IMR-90 (cell line): Measurements from ENCODE around the gene SP140L. TPM values are rescaled to one million over a fixed set of nuclear protein-coding genes. Genes with fewer than 3 reads are reported as not detected.

ENCODE experiments used
- ATAC-seq: fragments of 200-7000 bp; cut with Tn5 transposase; 2 replicates; pipeline ENCODE4 v1.9.1; 2020; ENCODE audit warnings: low read depth, mild to moderate bottlenecking, moderate library complexity
- BruUV-seq: library from RNA; stranded (reverse); fragments of 400-500 nt; replicated peaks from 2 replicates; lab custom pipeline; 2021; lab: Mats Ljungman, UMichigan
- CTCF ChIA-PET: fragments of 300-600 bp; formaldehyde crosslinking; extraction: SDS; loops from one replicate; lab custom pipeline; 2021; ENCODE audit warnings: antibody characterized with exemption; lab: Yijun Ruan, JAX
- POLR2A ChIA-PET: fragments of 300-600 bp; sonication (Branson Sonifier 250); formaldehyde crosslinking; loops from one replicate; lab custom pipeline; 2022; ENCODE audit warnings: antibody characterized with exemption; ENCODE audit not compliant: unreplicated experiment; lab: Charles Lee
- DNase-seq: peaks from one replicate; pipeline ENCODE4 v3.0.0; 2013
- H2AFZ ChIP-seq: replicated peaks from 2 replicates; pipeline ENCODE3; 2013; ENCODE audit warnings: low read length, mild to moderate bottlenecking; ENCODE audit not compliant: poor library complexity
- H2AK5ac ChIP-seq: 2 replicates; pipeline ENCODE4 v1.6.1; 2013; ENCODE audit warnings: low read depth, low read length, inconsistent platforms
- H2AK9ac ChIP-seq: replicated peaks from 2 replicates; pipeline ENCODE3; 2013; ENCODE audit warnings: mild to moderate bottlenecking, low read depth, low read length, moderate library complexity; ENCODE audit not compliant: poor library complexity
- H2BK120ac ChIP-seq: 2 replicates; pipeline ENCODE4 v1.6.1; 2013; ENCODE audit warnings: low read depth, low read length, inconsistent platforms
- H2BK15ac ChIP-seq: 3 replicates; pipeline ENCODE4 v1.6.1; 2013; ENCODE audit warnings: low read depth, low read length, inconsistent platforms
- H2BK20ac ChIP-seq: 2 replicates; pipeline ENCODE4 v1.6.1; 2013; ENCODE audit warnings: low read depth, mild to moderate bottlenecking, inconsistent platforms, low read length, moderate library complexity
- H2BK5ac ChIP-seq: 2 replicates; pipeline ENCODE4 v1.6.1; 2013; ENCODE audit warnings: mild to moderate bottlenecking, low read depth, low read length, inconsistent platforms; ENCODE audit not compliant: poor library complexity, severe bottlenecking
- H3K14ac ChIP-seq: replicated peaks from 2 replicates; pipeline ENCODE4 v1.6.1; 2013; ENCODE audit warnings: low read depth, low read length, inconsistent platforms
- H3K18ac ChIP-seq: 2 replicates; pipeline ENCODE4 v1.6.1; 2013; ENCODE audit warnings: low read depth, low read length, control low read depth
- H3K23ac ChIP-seq: 2 replicates; pipeline ENCODE4 v1.6.1; 2013; ENCODE audit warnings: low read depth, low read length, inconsistent platforms
- H3K27ac ChIP-seq: 2 replicates; pipeline ENCODE4 v1.5.1; 2013; ENCODE audit warnings: mild to moderate bottlenecking, control low read depth, low read length; ENCODE audit not compliant: insufficient read depth
- H3K27me3 ChIP-seq: 2 replicates; pipeline ENCODE4 v1.6.1; 2013; ENCODE audit warnings: low read length; ENCODE audit not compliant: control insufficient read depth, insufficient read depth
- H3K36me3 ChIP-seq: 2 replicates; pipeline ENCODE4 v1.6.1; 2013; ENCODE audit warnings: low read length, mixed read lengths; ENCODE audit not compliant: control insufficient read depth, insufficient read depth
- H3K4ac ChIP-seq: 2 replicates; pipeline ENCODE4 v1.6.1; 2013; ENCODE audit warnings: low read depth, low read length, inconsistent platforms
- H3K4me1 ChIP-seq: 2 replicates; pipeline ENCODE4 v1.6.1; 2013; ENCODE audit warnings: low read length, mixed read lengths; ENCODE audit not compliant: control insufficient read depth, insufficient read depth
- H3K4me2 ChIP-seq: 2 replicates; pipeline ENCODE4 v1.6.1; 2013; ENCODE audit warnings: low read depth, mild to moderate bottlenecking, control low read depth, low read length, moderate library complexity
- H3K4me3 ChIP-seq: 2 replicates; pipeline ENCODE4 v1.5.1; 2013; ENCODE audit warnings: low read depth, mild to moderate bottlenecking, control low read depth, low read length, moderate library complexity; ENCODE audit not compliant: insufficient read depth
- H3K56ac ChIP-seq: 2 replicates; pipeline ENCODE4 v1.6.1; 2013; ENCODE audit warnings: low read length, inconsistent platforms; ENCODE audit not compliant: insufficient read depth; ENCODE audit errors: extremely low read depth
- H3K79me1 ChIP-seq, 2 experiments: 2 replicates each; pipeline ENCODE4 v1.6.1; 2013; ENCODE audit warnings: low read length in 2 of 2, inconsistent platforms in 1 of 2, low read depth in 1 of 2
- H3K9ac ChIP-seq: 2 replicates; pipeline ENCODE4 v1.6.1; 2013; ENCODE audit warnings: low read depth, low read length, control low read depth
- H3K9me1 ChIP-seq: 2 replicates; pipeline ENCODE4 v1.6.1; 2013; ENCODE audit warnings: low read length, inconsistent platforms; ENCODE audit not compliant: insufficient read depth
- H3K9me3 ChIP-seq: 2 replicates; pipeline ENCODE4 v1.6.1; 2013; ENCODE audit warnings: low read length; ENCODE audit not compliant: control insufficient read depth, insufficient read depth
- H4K20me1 ChIP-seq: 2 replicates; pipeline ENCODE4 v1.6.1; 2013; ENCODE audit warnings: low read length, inconsistent platforms; ENCODE audit not compliant: insufficient read depth
- H4K5ac ChIP-seq: 2 replicates; pipeline ENCODE4 v1.6.1; 2013; ENCODE audit warnings: mild to moderate bottlenecking, low read depth, low read length, control low read depth
- H4K8ac ChIP-seq, 2 experiments: 2 replicates each; pipeline ENCODE4 v1.6.1; 2013; ENCODE audit warnings: low read depth in 2 of 2, low read length in 2 of 2, control low read depth in 1 of 2, inconsistent platforms in 1 of 2
- H4K91ac ChIP-seq: 2 replicates; pipeline ENCODE4 v1.6.1; 2013; ENCODE audit warnings: low read depth, low read length, inconsistent platforms; ENCODE audit not compliant: insufficient read depth
- BHLHE40 ChIP-seq: fragments of 150-350 bp; IDR thresholded peaks from 2 replicates; pipeline ENCODE4 v1.6.1; 2016; ENCODE audit warnings: mild to moderate bottlenecking, low read depth, low read length
- CEBPB ChIP-seq: IDR thresholded peaks from 2 replicates; pipeline ENCODE4 v1.6.1; 2012; ENCODE audit warnings: low read depth, low read length, improper control_type of control experiment
- CHD1 ChIP-seq: IDR thresholded peaks from 2 replicates; pipeline ENCODE4 v1.6.1; 2012; ENCODE audit warnings: low read depth, low read length, improper control_type of control experiment
- FOS ChIP-seq: fragments of 150-350 bp; IDR thresholded peaks from 2 replicates; pipeline ENCODE4 v1.6.1; 2016; ENCODE audit warnings: low read depth, low read length
- MAFK ChIP-seq: IDR thresholded peaks from 2 replicates; pipeline ENCODE4 v1.6.1; 2012; ENCODE audit warnings: low read depth, low read length, improper control_type of control experiment
- MAZ ChIP-seq: IDR thresholded peaks from 2 replicates; pipeline ENCODE4 v1.6.1; 2012; ENCODE audit warnings: low read depth, mild to moderate bottlenecking, low read length, improper control_type of control experiment, moderate library complexity, borderline replicate concordance
- MXI1 ChIP-seq: IDR thresholded peaks from 2 replicates; pipeline ENCODE4 v1.6.1; 2012; ENCODE audit warnings: low read depth, mild to moderate bottlenecking, low read length, moderate library complexity, borderline replicate concordance
- NFE2L2 ChIP-seq: fragments of 150-350 bp; IDR thresholded peaks from 2 replicates; pipeline ENCODE4 v1.6.1; 2016; ENCODE audit warnings: low read depth, mild to moderate bottlenecking, low read length
- POLR2A ChIP-seq: IDR thresholded peaks from 2 replicates; pipeline ENCODE4 v1.6.1; 2012; ENCODE audit warnings: mild to moderate bottlenecking, low read depth, low read length
- RAD21 ChIP-seq: IDR thresholded peaks from 2 replicates; pipeline ENCODE4 v1.6.1; 2012; ENCODE audit warnings: low read length, improper control_type of control experiment
- RCOR1 ChIP-seq: IDR thresholded peaks from 2 replicates; pipeline ENCODE4 v1.6.1; 2012; ENCODE audit warnings: mild to moderate bottlenecking, low read length, improper control_type of control experiment; ENCODE audit not compliant: insufficient replicate concordance
- RFX5 ChIP-seq: IDR thresholded peaks from 2 replicates; pipeline ENCODE4 v1.8.0; 2012; ENCODE audit warnings: low read depth, mild to moderate bottlenecking, low read length, moderate library complexity
- SMC3 ChIP-seq: fragments of 150-350 bp; IDR thresholded peaks from 2 replicates; pipeline ENCODE4 v1.6.1; 2016; ENCODE audit warnings: low read depth, mild to moderate bottlenecking, antibody characterized with exemption, low read length, moderate library complexity
- WGBS, 2 experiments: methylation state at CpG; one replicate each; pipeline versions ENCODE4 v1.1.5 to v1.1.7; 2013; ENCODE audit warnings: missing lambda C conversion rate in 2 of 2; ENCODE audit not compliant: insufficient read length in 1 of 2; ENCODE audit errors: extremely low coverage in 2 of 2; 5-methylcytosine and 5-hydroxymethylcytosine counted together
- dilution Hi-C: fragments of 300-500 bp; cut with HindIII; formaldehyde crosslinking; loops from one replicate; pipeline ENCODE4 v1.14.3; 2018; ENCODE audit warnings: low sequenced_read_pairs; ENCODE audit not compliant: unreplicated experiment
- in situ Hi-C: fragments of 300-500 bp; cut with MboI; formaldehyde crosslinking; loops from 3 replicates; pipeline ENCODE4 v1.14.3; 2019; ENCODE audit warnings: low sequenced_read_pairs, inconsistent platforms, mixed read lengths
- intact Hi-C: fragments of 100-400 bp; cut with micrococcal nuclease; formaldehyde crosslinking; loops from 2 replicates; pipeline ENCODE4 v1.10.0; 2022
- polyA plus RNA-seq, 3 experiments: library from polyadenylated mRNA; depleted of rRNA; stranded (reverse); fragments of >200 nt; gene quantifications; 2 replicates each; pipeline ENCODE4 v1.2.3, GENCODE V29; 2012; ENCODE audit warnings: low replicate concordance in 1 of 3
- total RNA-seq: library from RNA; depleted of rRNA; stranded (reverse); fragments of >200 nt; gene quantifications from 2 replicates; pipeline ENCODE4 v1.2.3, GENCODE V29; 2012
- TF ChIP-seq, protein P1 (sequence below): fragments of 150-350 bp; IDR thresholded peaks from 2 replicates; pipeline ENCODE4 v1.6.1; 2016; ENCODE audit warnings: low read depth, mild to moderate bottlenecking, low read length, moderate library complexity, borderline replicate concordance
- TF ChIP-seq, protein P2 (sequence below): fragments of 150-350 bp; IDR thresholded peaks from 2 replicates; pipeline ENCODE4 v1.6.1; 2017; ENCODE audit warnings: mild to moderate bottlenecking, antibody characterized with exemption, low read length, low read depth

Gene SP140L
- total and polyA plus RNA-seq, 2 of the 4 experiments (the other 2 are of a cell fraction), result 5.4 to 11.2 TPM

DNA sequence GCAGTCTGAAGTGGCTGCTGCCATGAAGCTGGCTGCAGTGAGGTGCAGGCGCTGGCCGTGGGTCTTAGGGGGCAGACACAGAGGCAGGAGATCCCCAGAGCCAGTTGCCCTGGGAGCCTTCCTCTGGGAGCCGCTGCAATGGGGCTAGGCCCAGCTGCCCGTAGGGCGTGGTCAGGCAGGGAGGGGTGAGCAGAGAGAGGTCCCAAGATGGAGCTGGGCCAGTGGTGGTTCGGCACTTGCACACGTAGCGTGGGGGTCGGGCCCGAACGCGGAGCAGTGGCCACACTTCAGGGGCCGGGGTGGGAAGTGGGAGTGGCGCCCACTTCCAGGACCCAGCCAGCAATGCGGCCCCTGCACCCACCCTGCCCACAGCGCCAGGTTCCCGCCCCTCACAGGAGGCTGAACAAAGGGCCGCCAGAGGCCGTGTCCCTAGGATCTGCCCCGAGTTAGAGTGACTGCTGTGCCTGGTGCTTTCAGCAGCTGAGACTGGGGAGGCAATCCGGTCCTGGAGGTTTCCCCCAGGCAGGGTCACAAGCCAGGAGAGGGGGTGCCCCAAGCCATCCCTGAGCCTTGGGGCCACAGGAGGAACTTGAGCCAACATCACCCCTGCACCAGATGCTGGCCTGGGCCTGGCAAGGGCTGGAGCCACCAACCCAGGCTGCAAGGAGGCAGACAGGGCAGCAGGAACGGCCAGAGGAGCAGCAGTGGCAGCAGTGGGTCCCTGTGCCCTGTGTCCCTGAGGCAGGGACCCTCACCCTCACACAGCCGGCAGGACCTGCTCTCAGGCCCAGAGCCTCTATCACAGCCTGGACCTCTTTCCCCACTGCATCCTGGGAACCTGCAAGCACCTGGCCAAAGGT lies 21.3 kb upstream of the SP140L start (continued):
- no peak for TF ChIP-seq MAFK

DNA sequence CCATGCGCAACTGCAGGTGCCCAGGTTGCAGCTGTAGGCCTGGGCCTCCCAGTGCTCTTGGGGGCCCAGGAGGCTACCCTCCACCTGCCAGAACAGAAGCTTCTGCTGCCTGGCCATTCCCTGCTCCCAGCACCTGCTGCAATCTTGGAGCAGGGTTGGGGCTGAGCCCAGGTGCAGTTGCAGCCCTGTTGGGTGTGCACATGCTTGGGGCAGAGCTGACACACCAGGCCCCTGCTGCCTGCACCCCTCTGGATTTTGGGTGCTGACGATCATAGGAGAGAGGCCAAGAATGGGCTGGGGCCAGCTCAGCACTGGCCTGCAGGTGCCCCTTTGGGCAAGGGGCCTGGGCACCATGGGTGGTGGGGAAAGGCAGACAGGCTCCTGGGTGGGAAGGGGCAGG lies 20.5 kb upstream of the SP140L start:
- intact Hi-C loops (no loop called here), dilution Hi-C loops (no loop called here), in situ Hi-C loops (no loop called here)
- Histone ChIP-seq H3K4me3 (no peak overlapping the region), H2AK5ac (no peak overlapping the region), H2BK120ac (no peak overlapping the region), H3K56ac (no peak overlapping the region), H3K4ac (no peak overlapping the region), H2AFZ (no peak overlapping the region), H2BK15ac (no peak overlapping the region), H3K79me1 (no peaks in the 10 kb centered on the region), H4K8ac (no peak overlapping the region), H4K20me1 (no peaks in the 10 kb centered on the region), H3K36me3 (no peaks in the 10 kb centered on the region), H3K23ac (no peak overlapping the region), H2AK9ac (no peak overlapping the region), H3K9me3 (no peaks in the 10 kb centered on the region), H3K18ac (no peak overlapping the region), H4K91ac (no peak overlapping the region), H3K14ac (no peak overlapping the region), H2BK20ac (no peak overlapping the region), H4K5ac (no peak overlapping the region), H3K9me1 (peaks cover 2% of the 10 kb centered on the region; the same call in 1 of the 2 replicates), H2BK5ac (no peak overlapping the region), H3K9ac (no peak overlapping the region), H3K4me2 (no peak overlapping the region), H3K27ac (no peak overlapping the region), H3K27me3 (no peaks in the 10 kb centered on the region), H3K4me1 (peaks cover 2% of the 10 kb centered on the region; the same call in 1 of the 2 replicates)
- no peak for ATAC-seq
- ChIA-PET POLR2A (no interaction called here), CTCF (no interaction called here)
- no CpG with 5 or more reads among the region's 2 CpGs for WGBS, 2 experiments
- DNase-seq, result no peak
- BruUV-seq, result no TSS peak
- TF ChIP-seq RAD21 (no peak), CEBPB (no peak), MAZ (no peak), POLR2A (no peak), MAFK (no peak), BHLHE40 (no peak), MXI1 (no peak), RCOR1 (no peak), SMC3 (no peak), FOS (no peak), RFX5 (no peak), NFE2L2 (no peak), CHD1 (no peak)
- TF ChIP-seq, protein P1, sequence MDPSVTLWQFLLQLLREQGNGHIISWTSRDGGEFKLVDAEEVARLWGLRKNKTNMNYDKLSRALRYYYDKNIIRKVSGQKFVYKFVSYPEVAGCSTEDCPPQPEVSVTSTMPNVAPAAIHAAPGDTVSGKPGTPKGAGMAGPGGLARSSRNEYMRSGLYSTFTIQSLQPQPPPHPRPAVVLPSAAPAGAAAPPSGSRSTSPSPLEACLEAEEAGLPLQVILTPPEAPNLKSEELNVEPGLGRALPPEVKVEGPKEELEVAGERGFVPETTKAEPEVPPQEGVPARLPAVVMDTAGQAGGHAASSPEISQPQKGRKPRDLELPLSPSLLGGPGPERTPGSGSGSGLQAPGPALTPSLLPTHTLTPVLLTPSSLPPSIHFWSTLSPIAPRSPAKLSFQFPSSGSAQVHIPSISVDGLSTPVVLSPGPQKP, result no peak
- TF ChIP-seq, protein P2, sequence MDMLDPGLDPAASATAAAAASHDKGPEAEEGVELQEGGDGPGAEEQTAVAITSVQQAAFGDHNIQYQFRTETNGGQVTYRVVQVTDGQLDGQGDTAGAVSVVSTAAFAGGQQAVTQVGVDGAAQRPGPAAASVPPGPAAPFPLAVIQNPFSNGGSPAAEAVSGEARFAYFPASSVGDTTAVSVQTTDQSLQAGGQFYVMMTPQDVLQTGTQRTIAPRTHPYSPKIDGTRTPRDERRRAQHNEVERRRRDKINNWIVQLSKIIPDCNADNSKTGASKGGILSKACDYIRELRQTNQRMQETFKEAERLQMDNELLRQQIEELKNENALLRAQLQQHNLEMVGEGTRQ, result no peak
